ENCODE measurements around the gene INHA.

DNA sequence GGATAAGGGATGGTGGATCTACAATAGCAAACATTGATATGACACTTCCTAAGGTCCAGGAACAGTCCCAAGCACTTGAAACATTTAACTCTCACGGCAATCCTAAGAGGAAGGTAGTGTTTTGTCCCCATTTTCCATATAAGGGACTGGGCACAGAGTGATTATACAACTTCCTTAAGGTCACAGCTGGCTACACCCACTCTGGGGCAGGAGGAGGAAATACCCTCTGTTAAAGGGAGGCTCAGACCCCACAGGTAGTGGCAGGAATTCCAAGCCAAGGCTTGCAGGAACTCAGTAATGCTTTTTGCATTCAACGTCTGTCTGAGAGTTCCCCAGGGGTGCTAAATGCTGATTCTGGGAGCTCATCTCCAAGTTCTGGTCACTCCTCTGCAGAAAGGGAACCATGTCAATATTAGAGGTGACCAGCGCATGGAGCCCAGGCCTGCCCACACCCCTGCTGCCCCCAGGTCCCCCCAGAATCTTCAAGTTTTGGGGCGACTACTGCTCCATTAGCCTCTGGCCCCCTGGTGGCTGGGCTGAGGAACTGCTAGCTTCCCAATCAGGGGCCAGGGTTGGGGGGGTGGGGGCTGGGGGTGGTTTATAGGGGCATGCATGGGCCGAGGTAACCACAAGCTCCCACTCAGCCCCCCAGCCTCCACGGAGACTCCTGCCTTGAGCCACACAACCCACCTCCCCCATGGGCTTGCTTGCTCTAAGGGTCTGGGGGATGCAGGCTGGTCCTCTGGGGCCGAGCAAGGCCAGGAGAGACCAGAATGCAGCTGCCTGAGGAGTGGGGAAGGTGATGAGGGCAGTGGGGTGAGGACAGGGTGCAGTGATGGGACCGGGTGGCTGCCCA, 11.8 kb upstream of the INHA start:
- TF ChIP-seq, protein P1, sequence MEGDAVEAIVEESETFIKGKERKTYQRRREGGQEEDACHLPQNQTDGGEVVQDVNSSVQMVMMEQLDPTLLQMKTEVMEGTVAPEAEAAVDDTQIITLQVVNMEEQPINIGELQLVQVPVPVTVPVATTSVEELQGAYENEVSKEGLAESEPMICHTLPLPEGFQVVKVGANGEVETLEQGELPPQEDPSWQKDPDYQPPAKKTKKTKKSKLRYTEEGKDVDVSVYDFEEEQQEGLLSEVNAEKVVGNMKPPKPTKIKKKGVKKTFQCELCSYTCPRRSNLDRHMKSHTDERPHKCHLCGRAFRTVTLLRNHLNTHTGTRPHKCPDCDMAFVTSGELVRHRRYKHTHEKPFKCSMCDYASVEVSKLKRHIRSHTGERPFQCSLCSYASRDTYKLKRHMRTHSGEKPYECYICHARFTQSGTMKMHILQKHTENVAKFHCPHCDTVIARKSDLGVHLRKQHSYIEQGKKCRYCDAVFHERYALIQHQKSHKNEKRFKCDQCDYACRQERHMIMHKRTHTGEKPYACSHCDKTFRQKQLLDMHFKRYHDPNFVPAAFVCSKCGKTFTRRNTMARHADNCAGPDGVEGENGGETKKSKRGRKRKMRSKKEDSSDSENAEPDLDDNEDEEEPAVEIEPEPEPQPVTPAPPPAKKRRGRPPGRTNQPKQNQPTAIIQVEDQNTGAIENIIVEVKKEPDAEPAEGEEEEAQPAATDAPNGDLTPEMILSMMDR (IDR thresholded peaks at IDR 0.05), result peak in 5 of 6 experiments; percentile 30 to 74 (median 43)
- no peak for TF ChIP-seq POLR2A (IDR thresholded peaks at IDR 0.05)

Measured in Peyer's patch (tissue), 4 donors.